ENCODE results near the gene CAMK4. TPM values are rescaled to one million over a fixed set of nuclear protein-coding genes. Genes with fewer than 3 reads are reported as not detected.

Gene CAMK4
- total RNA-seq, 1 donor from 2014 or later: 130 TPM

Other genes with a start within 250 kb of the CAMK4 start
- not detected for gene TSLP, start 152.7 kb upstream of the CAMK4 start, total RNA-seq
- 61.8 TPM for gene WDR36, start 132.0 kb upstream of the CAMK4 start, total RNA-seq